ENCODE results near the gene SRSF2.

DNA sequence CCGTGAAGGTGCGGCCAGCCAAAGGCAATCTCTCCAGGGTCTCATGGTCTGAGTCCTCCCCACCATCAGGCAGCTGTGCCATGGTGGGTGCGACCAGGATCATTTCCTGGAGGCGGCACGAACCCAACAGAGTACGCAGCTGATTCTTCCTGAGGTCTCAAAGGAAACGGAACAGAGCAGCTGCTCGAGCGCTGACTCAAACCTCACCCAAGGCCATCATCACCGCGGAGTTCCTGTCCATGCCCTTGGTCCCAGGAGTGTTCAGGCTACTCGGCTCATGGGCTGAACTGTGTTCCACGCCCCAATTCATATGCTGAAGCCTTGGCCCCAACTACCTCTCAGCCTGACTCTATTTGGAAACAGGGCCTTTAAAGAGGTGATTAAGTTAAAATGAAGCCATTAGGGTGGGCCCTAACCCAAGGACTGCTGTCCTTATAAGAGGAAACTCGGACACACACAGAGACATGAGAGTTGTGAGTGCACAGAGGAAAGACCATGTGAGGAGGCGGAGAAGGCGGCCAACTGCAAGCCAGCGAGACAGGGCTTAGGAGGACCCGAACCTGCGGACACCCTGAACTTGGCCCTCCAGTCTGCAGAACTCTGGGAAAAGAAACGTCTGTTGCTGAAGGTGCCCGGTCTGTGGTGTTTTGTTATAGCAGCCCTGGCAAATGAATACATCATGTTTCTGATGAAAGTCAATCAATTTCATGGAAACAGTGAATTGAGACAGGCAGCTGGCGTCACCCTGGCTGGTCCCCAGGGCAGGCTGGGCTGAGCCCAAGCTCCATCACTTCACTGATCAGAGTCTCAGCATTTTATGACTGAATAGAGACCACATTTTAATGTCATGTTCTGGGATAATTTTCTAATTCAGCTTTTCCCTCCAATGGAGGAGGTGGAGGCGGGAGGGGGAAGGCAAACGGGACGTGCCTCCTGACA is 40.1 kb downstream of the SRSF2 start:
- TF ChIP-seq POLR2A (IDR thresholded peaks at IDR 0.05), result no peak
- TF ChIP-seq, protein P1, sequence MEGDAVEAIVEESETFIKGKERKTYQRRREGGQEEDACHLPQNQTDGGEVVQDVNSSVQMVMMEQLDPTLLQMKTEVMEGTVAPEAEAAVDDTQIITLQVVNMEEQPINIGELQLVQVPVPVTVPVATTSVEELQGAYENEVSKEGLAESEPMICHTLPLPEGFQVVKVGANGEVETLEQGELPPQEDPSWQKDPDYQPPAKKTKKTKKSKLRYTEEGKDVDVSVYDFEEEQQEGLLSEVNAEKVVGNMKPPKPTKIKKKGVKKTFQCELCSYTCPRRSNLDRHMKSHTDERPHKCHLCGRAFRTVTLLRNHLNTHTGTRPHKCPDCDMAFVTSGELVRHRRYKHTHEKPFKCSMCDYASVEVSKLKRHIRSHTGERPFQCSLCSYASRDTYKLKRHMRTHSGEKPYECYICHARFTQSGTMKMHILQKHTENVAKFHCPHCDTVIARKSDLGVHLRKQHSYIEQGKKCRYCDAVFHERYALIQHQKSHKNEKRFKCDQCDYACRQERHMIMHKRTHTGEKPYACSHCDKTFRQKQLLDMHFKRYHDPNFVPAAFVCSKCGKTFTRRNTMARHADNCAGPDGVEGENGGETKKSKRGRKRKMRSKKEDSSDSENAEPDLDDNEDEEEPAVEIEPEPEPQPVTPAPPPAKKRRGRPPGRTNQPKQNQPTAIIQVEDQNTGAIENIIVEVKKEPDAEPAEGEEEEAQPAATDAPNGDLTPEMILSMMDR (IDR thresholded peaks at IDR 0.05), result no peak
